GM18861 (cell line): ENCODE measurements around the gene ANKMY1.
"Not testable (repeated sequence)": the region's sequence is repeated elsewhere in the genome, so short reads cannot be mapped to it uniquely, and the experiment has no call there.

ENCODE experiments used
- ATAC-seq: cut with Tn5 transposase; IDR thresholded peaks from one replicate; pipeline ENCODE4 v1.9.1; 2021; ENCODE audit not compliant: unreplicated experiment

Gene ANKMY1

DNA sequence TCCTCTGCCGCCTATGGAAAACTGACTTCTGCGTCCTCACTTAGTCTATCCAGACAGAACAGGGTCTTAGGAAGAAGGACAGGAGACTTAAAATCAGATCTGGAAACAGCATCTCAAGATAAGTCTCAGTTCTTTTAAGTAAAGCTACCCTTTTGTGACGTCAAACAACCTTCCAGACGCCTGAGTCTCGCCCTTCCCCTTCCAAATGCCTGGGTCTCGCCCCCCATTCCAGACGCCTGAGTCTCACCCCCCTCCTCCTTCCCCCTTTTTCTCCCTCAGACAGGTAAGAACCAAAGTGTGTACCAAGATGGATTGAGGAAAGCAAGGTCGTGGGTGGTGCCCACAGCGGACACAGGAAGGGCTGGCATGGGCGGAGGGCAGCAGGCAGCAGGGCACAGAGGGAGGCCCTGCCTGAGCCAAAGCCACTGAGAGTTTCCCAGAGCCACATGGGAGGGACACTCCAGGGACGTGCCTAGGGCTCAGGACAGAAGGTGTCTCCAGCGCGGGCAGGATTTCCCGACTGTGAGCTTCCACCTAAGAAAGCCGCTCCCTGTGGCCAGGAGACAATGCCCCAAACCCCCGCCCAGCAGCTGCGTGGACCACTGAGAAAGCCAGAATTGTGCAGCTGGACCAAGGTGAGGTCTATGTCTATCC, 51.3 kb downstream of the ANKMY1 start:
- ATAC-seq: no peak

DNA sequence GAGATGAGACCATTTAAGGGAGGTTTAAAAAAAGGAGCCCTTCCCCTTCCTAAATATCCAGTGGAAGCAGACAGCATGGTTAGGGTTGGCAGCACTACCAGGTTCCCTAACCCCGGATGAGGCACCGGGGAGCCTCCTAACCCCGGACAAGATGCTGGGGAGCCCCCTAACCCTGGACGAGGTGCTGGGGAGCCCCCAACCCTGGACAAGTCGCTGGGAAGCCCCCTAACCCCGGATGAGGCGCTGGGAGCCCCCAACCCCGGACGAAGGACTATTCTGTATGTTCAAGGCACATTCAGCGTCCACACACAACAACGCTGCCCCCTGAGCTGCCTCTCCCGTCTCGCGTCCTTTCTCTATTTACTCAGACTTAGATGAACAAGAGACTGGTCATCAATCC, 51.9 kb downstream of the ANKMY1 start:
- no peak for ATAC-seq

GRCh38 chr2:240503848-240504247, 53.9 kb downstream of the ANKMY1 start:
- ATAC-seq: no peak

DNA sequence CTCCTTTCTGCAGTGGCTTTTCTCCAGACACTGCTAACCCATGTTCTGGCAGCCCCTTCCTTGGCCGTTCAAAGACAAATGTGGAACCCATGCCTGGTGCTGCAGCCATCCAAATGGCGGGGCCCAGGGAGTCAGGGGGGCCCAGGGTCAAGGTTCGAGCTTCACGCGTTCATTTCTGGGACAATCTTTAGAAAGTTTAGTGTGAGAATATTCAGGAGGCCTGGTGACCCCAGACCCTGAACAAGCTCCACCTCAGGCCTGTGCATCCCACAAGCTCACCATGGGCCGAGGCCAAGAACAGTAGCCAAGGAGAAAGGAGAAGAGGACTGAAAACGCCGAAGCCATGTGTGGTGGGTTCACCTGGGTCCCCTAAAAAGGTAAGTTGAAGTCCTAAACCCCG, 54.4 kb downstream of the ANKMY1 start:
- ATAC-seq: no peak

DNA sequence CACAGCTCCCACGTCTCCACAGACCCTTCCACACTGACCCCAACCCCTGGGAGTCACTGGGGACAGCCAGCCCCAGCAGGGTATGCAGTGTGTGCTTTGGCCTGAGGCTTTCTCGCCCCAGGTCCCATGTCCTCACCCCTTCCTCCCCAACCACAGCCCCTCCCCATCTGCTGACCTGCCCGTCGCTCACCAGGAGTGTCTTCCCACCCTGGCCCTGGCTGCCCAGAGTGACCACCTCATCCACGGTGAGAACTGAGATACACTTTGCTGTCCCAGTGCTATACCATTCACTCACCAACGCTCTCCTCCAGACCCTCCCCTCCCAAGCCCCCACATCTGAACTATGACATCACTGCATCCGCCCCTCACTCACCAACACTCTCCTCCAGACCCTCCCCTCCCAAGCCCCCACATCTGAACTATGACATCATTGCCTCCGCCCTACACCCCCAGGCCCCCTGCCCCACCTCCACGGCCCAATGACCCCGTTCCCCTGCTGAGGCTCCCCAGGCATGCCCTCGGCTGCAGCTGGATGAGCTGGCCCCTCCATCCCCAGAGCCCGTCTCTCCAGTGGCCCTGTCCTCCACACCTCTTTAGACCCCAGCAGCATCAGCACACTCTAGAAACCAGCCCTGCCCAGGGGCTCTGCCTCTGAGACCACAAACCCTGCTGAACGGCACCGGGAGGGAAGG, 55.2 kb downstream of the ANKMY1 start:
- ATAC-seq: no peak

- ATAC-seq: no peak
Measured at GRCh38 chr2:240502059-240502429, 55.7 kb downstream of the ANKMY1 start.

GRCh38 chr2:240501531-240501991, 56.2 kb downstream of the ANKMY1 start:
- no peak for ATAC-seq

DNA sequence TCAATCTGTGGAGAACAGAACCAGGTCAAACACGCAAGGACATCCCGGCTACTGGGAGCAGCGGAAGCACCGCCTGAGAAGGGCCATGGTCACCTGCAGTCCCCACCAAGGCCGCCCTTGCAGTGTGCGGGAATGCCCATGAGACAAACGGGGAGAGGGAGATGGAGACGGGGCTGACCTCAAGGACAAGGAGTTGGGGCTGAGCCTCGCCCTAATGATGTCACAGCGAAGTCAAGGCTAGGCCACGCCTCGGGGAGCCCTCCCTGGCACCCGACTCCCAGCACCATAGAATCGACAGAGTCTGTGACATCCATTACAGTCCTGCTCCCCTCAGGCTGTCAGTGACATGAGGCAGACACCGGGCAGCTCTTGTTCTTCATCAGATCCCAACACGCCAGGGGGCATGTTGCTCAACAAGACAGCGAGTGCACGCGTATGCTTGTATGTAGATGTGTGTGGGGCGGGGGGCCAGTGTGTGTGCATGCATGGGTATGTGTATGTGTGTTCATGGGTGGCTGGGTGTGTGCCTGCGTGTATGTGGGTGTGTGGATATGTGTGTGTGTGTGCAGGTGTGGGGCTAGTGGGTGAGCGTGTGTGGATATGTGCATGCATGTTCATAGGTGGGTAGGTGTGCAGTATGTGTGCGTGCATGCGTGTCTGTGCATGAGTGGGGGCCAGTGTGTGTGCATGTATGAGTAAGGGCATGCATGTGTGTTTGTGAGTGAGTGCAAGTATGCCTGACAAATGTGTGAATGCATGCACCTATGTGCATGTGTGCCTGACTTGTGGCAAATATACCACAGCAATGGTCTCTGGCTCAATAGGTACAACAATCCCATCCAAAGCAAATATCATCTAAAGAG, 57.0 kb downstream of the ANKMY1 start:
- ATAC-seq: no peak

DNA sequence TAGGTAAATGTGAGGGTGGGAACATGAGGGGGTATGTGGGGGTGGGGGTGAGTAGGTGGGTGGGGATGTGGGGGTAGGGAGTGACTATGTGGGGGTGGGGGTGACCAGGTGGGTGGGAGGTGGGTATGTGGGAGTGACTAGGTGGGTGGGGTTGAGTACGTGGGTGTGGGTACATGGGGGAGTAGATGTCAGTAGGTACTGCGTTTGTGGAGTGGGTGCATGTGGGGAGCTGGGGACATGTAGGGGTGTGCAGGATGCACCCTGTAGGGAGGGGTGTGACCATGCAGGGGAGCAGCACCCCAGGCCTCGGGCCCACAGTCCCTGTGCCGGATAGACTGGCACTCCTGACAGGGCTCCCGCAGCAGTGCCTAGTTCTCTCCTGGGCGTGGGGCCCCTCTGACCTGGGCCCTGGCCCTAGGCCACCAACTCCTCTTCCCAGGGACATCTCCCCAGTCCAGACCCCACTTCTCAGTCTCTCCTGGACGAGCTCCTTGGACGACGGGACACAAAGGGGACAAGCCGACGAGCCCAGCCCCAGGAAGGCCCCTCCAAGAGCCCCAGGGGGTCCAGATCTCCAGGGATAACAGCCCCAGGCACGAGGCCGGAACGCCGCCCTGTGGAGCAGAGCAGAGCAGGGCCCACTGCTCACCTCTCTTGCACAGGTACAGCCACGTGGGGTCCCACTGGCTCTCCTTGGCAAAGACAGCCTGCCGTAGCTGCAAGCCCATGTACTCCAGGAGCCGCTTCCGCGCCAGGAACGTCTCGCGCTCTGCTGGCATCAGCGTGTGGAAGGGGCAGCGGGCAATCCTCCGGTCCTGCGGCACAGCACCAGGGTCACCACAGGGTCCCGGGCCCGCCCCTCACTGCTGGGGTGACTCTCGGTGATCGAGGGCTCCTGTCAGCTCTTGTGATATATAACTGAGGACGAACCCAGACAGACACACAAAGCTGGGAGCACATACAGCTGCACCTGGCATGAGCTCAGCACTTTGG, 58.2 kb downstream of the ANKMY1 start:
- no peak for ATAC-seq

DNA sequence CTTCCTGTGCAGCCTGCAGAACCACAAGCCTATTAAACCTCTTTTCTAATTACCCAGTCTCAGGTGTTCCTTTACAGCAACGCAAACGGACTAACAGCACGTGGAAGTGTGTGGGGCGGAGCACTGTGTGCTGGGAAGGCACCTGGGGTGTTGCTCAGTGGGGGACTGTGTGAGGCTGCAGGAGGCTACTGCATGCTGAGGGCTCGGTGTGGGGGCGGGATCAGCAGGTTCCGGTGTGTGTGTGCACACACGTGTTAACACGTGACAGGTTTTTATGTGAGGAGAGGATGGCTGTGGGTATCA, 58.9 kb downstream of the ANKMY1 start:
- ATAC-seq: no peak

- no peak for ATAC-seq
Measured at GRCh38 chr2:240498171-240498957, 59.4 kb downstream of the ANKMY1 start.

GRCh38 chr2:240497082-240497481, 60.7 kb downstream of the ANKMY1 start:
- ATAC-seq: not testable (repeated sequence)

DNA sequence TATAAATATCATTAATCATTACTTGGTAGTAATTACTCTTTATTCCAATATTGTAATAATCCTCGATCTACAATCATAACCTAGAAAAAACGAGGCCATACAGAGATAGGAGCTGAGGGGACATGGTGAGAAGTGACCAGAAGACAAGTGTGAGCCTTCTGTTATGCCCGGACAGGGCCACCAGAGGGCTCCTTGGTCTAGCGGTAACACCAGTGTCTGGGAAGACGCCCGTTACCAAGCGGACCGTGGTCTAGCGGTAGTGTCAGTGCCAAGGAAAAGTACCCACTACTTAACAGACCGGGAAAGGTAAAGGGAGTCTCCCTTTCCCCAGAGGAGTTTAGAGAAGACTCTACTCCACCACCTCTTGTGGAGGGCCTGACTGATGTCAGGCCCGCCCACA, 62.8 kb downstream of the ANKMY1 start:
- not testable (repeated sequence) for ATAC-seq

GRCh38 chr2:240494194-240494793, 63.5 kb downstream of the ANKMY1 start:
- no peak for ATAC-seq

DNA sequence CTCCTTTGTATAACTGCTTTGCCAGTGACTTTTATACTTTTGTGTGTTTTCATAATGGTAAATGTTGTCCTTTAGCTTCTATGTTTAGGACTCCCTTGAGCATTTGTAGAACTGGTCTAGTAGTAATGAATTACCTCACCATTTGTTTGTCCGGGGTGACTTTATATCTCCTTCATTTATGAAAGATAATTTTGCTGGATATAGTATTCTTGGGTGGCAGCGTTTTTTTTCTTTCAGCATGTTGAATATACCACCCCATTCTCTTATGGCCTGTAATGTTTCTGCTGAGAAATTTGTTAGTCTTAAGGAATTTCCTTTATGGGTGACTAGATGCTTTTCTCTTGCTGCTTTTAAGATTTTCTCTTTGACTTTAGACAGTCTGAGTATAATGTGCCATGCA, 66.3 kb downstream of the ANKMY1 start:
- no peak for ATAC-seq

GRCh38 chr2:240482141-240482540, 75.6 kb downstream of the ANKMY1 start:
- no peak for ATAC-seq

GRCh38 chr2:240481720-240482119, 76.1 kb downstream of the ANKMY1 start:
- ATAC-seq: no peak

- no peak for ATAC-seq
Measured at GRCh38 chr2:240480834-240481623, 76.8 kb downstream of the ANKMY1 start.

DNA sequence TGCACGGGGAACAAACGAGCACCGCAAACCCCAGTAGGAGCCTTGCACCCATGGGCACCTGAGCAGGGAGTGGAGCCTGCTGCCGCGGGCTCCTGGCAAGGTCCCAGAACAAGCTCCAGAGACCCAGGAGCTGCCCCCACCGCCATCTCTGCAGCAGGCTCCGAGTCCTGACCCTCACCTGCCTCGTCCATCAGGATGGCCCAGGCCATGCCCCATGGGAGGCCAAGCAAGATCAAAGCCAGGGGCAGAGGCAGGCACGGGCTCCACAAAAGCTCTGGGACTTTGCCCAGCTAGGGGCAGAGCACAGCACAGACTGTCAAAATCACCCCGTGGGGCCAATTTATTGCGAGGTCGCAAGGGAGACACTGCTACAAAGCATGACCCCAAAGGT, 78.7 kb downstream of the ANKMY1 start:
- ATAC-seq: no peak
